Right lobe of liver (tissue), 6 donors: ENCODE data around the gene SLX1A. TPM values are rescaled to one million over a fixed set of nuclear protein-coding genes. Genes with fewer than 3 reads are reported as not detected.
A peak's percentile ranks its signal among the peaks of the same experiment; 100 is the strongest.

Experiments used
- ATAC-seq, 4 donors: fragments of 200-7000 bp; cut with Tn5 transposase; one replicate each; pipeline ENCODE4 v1.9.1; 2020; ENCODE audit warnings: mild to moderate bottlenecking in 4 of 4, moderate library complexity in 4 of 4
- DNase-seq, 3 donors: peaks; one replicate each; pipeline ENCODE4 v3.0.0-alpha.2; 2020
- H3K27ac ChIP-seq, 3 donors: fragments of 200-600 bp; one replicate each; pipeline ENCODE4 v1.8.0; 2022
- H3K27me3 ChIP-seq, 2 donors: fragments of 200-600 bp; one replicate each; pipeline ENCODE4 v1.8.0; 2022
- H3K36me3 ChIP-seq, 4 donors: fragments of 200-600 bp; sonication (generic) in 1 of 4; one replicate each; pipeline versions ENCODE4 v1.5.1 to v1.8.0; 2017 to 2022; ENCODE audit warnings: control low read depth in 1 of 4
- H3K4me1 ChIP-seq, 4 donors: fragments of 200-600 bp; sonication (generic) in 1 of 4; one replicate each; pipeline versions ENCODE4 v1.5.1 to v1.8.0; 2017 to 2022; ENCODE audit warnings: control low read depth in 1 of 4
- H3K4me3 ChIP-seq, 3 donors: fragments of 200-600 bp; one replicate each; pipeline ENCODE4 v1.8.0; 2022
- H3K9me3 ChIP-seq, 4 donors: fragments of 200-600 bp; sonication (generic) in 1 of 4; one replicate each; pipeline versions ENCODE4 v1.5.1 to v1.8.0; 2017 to 2022; ENCODE audit warnings: control low read depth in 1 of 4
- POLR2A ChIP-seq: fragments of 450-650 bp; IDR thresholded peaks from one replicate; pipeline ENCODE4 v1.6.1; 2017; ENCODE audit warnings: antibody characterized with exemption, mild to moderate bottlenecking
- WGBS: methylation state at CpG from one replicate; pipeline ENCODE4 v1.1.6; 2018; ENCODE audit warnings: low coverage, low lambda C conversion rate; ENCODE audit not compliant: insufficient coverage; ENCODE audit errors: missing lambda C conversion rate; 5-methylcytosine and 5-hydroxymethylcytosine counted together
- intact Hi-C, 2 donors: fragments of 100-400 bp; cut with DNase I; formaldehyde crosslinking; loops; one replicate each; pipeline versions ENCODE4 v1.11.2 to v1.14.1; 2022
- total RNA-seq, 6 experiments: library from RNA; depleted of rRNA in 2 of 6; stranded (reverse); fragments of >200 nt in 2 of 6; fragmentation: NEBNext Ultra II Directional in 3 of 6; extraction: Animal tissue kit (Norgen Biotek cat#: 25700) in 3 of 6; gene quantifications; one replicate each; pipeline versions ENCODE4 v1.1.0 to v1.2.4, GENCODE V29; 2016 to 2023
- TF ChIP-seq, protein P1 (sequence below), 4 donors: fragments of 200-600 bp in 3 of 4; fragments of 450-650 bp in 1 of 4; IDR thresholded peaks; one replicate each; pipeline versions ENCODE4 v1.5.1 to v1.8.0; 2016 to 2022; ENCODE audit warnings: antibody characterized with exemption in 4 of 4, mild to moderate bottlenecking in 2 of 4
- donor health status: DM: no; HTN: yes; CAD: no.
- donor health status: DM: no; HTN: no; CAD: no.
- donor health status: DM: no; HTN: no; CAD: no.
- donor health status: DM: no; HTN: yes; CAD: no.
- donor health status: DM: no; HTN: yes; CAD: no.

SLX1A gene
- total RNA-seq, 6 experiments from 2014 or later: 15.5 to 83.2 (median 36.4) TPM

DNA sequence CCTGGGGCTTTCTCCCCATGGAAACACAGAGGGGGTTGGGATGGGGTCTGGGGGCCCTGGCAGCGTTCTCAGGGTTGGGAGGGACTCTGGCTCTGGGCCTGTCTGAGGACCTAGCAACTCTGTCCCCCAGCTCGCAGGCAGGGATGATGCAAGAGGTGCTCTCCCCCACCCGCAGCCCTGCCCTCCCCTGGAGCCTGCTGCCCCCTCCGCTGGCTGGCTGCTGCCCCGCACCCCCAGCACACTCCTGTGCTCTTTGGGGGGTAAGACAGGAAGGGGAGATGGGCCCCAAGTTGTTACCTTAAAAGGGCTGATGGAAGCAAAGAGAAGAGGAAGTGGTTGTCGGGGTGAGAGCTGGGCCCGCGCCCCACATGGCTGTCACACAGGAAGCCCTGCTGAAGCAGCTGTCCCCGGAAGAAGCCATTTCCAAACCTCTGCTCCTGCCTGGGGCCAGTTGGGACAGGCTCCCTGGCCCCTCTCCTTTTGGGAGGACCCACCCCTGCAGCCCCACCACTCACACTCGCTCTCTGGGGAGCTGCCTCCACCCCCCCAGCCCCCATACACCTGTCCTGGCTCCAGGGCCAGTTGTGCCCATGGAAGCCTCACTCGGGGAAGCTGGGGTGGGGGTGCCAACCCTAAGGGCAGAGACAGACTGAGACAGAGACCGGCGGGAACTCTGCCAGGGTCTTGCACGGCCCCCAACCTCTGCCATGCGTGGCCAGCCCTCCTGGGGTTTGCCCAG, 7.8 kb upstream of the SLX1A start:
- Histone ChIP-seq H3K4me3 (peak overlapping the region in 2 of 3 donors; percentile 7 to 16), H3K27ac (peak overlapping the region; percentile 15 to 70 (median 60)), H3K27me3 (no peaks in the 10 kb centered on the region), H3K9me3 (no peaks in the 10 kb centered on the region), H3K36me3 (no peaks in the 10 kb centered on the region), H3K4me1 (no peaks in the 10 kb centered on the region)
- ATAC-seq (peak; percentile 19 to 46 (median 38)), DNase-seq (peak; percentile 58 to 73 (median 60))
- WGBS: 68% methylated on average over 4 of the region's 15 CpGs
- intact Hi-C loops: no loop called here
- TF ChIP-seq POLR2A: no peak
- TF ChIP-seq, protein P1, sequence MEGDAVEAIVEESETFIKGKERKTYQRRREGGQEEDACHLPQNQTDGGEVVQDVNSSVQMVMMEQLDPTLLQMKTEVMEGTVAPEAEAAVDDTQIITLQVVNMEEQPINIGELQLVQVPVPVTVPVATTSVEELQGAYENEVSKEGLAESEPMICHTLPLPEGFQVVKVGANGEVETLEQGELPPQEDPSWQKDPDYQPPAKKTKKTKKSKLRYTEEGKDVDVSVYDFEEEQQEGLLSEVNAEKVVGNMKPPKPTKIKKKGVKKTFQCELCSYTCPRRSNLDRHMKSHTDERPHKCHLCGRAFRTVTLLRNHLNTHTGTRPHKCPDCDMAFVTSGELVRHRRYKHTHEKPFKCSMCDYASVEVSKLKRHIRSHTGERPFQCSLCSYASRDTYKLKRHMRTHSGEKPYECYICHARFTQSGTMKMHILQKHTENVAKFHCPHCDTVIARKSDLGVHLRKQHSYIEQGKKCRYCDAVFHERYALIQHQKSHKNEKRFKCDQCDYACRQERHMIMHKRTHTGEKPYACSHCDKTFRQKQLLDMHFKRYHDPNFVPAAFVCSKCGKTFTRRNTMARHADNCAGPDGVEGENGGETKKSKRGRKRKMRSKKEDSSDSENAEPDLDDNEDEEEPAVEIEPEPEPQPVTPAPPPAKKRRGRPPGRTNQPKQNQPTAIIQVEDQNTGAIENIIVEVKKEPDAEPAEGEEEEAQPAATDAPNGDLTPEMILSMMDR (IDR thresholded peaks at IDR 0.05): no peak

DNA sequence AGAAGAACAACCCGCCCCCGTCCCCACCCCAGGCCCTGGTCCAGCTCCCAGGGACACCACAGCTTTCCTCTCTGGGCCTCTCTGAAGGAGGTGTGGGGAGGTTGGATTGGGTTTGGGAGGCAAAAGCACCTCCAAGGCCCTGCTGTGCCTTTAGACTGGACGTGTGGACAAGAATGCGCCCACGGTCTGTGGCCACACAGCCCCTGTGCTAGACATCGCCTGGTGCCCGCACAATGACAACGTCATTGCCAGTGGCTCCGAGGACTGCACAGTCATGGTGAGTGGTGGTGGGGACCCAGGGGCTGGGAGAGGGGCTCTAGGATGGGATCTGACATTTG, 7.3 kb upstream of the SLX1A start:
- TF ChIP-seq, protein P1 (IDR thresholded peaks at IDR 0.05): no peak
- no peak for TF ChIP-seq POLR2A
- Histone ChIP-seq H3K4me1 (no peaks in the 10 kb centered on the region), H3K27ac (peak overlapping the region in 2 of 3 donors; percentile 29 to 38), H3K27me3 (no peaks in the 10 kb centered on the region), H3K4me3 (peak overlapping the region in 2 of 3 donors; percentile 7 to 16), H3K9me3 (no peaks in the 10 kb centered on the region), H3K36me3 (no peaks in the 10 kb centered on the region)
- no peak for ATAC-seq
- no peak for DNase-seq
- intact Hi-C loops: no loop called here
- 73% methylated on average over 3 of the region's 9 CpGs for WGBS

DNA sequence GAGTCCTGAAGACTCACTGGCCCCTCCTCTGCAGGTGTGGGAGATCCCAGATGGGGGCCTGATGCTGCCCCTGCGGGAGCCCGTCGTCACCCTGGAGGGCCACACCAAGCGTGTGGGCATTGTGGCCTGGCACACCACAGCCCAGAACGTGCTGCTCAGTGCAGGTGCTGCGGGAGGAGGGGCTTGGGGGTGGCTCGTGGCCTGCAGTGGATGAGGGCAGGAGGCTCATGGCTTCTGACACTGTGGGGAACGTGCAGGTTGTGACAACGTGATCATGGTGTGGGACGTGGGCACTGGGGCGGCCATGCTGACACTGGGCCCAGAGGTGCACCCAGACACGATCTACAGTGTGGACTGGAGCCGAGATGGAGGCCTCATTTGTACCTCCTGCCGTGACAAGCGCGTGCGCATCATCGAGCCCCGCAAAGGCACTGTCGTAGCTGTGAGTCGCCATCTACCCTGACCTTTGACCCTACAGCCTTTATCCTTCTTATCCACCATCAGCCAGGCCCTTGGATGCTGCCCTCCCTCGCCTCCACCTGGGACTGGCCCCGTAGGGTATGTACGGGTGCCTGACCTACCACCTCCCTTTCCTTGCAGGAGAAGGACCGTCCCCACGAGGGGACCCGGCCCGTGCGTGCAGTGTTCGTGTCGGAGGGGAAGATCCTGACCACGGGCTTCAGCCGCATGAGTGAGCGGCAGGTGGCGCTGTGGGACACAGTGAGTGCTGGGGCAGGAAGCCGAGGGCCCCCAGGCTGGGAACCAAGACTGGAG, 6.7 kb upstream of the SLX1A start:
- Histone ChIP-seq H3K27ac (peak overlapping the region in 1 of 3 donors; percentile 38), H3K36me3 (no peaks in the 10 kb centered on the region), H3K4me3 (peak overlapping the region in 1 of 3 donors; percentile 16), H3K9me3 (no peaks in the 10 kb centered on the region), H3K27me3 (no peaks in the 10 kb centered on the region), H3K4me1 (no peaks in the 10 kb centered on the region)
- peak in 3 of 4 donors; percentile 26 to 47 (median 42) for ATAC-seq
- peak; percentile 67 to 81 (median 69) for DNase-seq
- TF ChIP-seq POLR2A: no peak
- TF ChIP-seq, protein P1 (IDR thresholded peaks at IDR 0.05): peak; percentile 43 to 77 (median 56)
- WGBS: 29% methylated on average over 13 of the region's 36 CpGs
- intact Hi-C loops: no loop called here

DNA sequence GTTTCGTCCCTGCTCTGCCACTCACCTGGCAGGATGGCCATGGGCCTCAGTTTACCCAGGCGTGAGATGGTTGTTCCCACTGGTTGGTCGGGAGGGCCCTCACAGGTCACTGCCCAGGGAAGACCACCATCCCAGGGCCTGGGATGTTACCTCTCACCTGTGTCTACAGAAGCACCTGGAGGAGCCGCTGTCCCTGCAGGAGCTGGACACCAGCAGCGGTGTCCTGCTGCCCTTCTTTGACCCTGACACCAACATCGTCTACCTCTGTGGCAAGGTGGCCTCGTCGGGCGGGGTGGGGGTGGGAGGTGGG, 6.2 kb upstream of the SLX1A start:
- no peak for ATAC-seq
- H3K4me3 ChIP-seq: no peak overlapping the region
- no peaks in the 10 kb centered on the region for H3K36me3 ChIP-seq
- no peak overlapping the region for H3K27ac ChIP-seq
- no peak for DNase-seq
- TF ChIP-seq, protein P1 (IDR thresholded peaks at IDR 0.05): no peak
- TF ChIP-seq POLR2A: no peak
- H3K9me3 ChIP-seq: no peaks in the 10 kb centered on the region
- H3K27me3 ChIP-seq: no peaks in the 10 kb centered on the region
- no peaks in the 10 kb centered on the region for H3K4me1 ChIP-seq
- no CpG with 5 or more reads among the region's 9 CpGs for WGBS
- intact Hi-C loops: no loop called here
